ENCODE measurements around the gene EFCAB11.

DNA sequence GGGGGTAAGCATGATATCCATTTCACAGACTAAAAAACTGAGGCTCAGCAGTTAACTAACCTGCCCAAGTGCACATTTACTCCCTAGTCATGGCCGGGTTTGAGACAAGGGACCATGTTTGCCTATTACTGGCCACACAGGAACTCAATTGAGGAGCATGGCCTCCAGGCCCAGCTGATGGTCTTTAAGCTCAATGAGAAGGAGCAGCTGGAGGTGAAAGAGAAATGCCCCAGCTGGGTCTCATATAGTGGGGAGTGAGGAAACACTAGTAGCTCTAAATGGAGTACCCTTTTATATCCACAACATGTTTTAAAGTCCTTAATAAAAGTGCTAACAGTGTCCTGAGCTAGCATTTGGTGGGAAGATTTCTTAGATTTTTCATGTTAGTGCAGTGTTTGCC, 2.8 kb upstream of the EFCAB11 start:
- TF ChIP-seq CTCF (IDR thresholded peaks at IDR 0.05; ENCODE audit: low read depth, low read length, poor library complexity, severe bottlenecking) (no peak), EZH2phosphoT487 (IDR thresholded peaks at IDR 0.05; ENCODE audit: borderline replicate concordance, low read length) (no peak)
